Stimulated activated CD4-positive, alpha-beta T cell treated with anti-CD3 and anti-CD28 coated beads, Interleukin-15, amount 100 ng/mL, for 48 hours (primary cell): ENCODE results near the gene TAF4.
"Not testable (repeated sequence)": the region's sequence is repeated elsewhere in the genome, so short reads cannot be mapped to it uniquely, and the experiment has no call there.

Experiments
- DNase-seq, 2 donors: peaks; one replicate each; pipeline ENCODE4 v3.0.0-alpha.2; 2020; ENCODE audit warnings: low read depth in 2 of 2

TAF4 gene

GRCh38 chr20:61976644-61977418 lies 88.8 kb downstream of the TAF4 start:
- DNase-seq = no peak

GRCh38 chr20:61976263-61976643 lies 89.4 kb downstream of the TAF4 start:
- DNase-seq = no peak

- DNase-seq = no peak
These were observed 90.1 kb downstream of the TAF4 start for GRCh38 chr20:61975407-61976129.

- DNase-seq = no peak
These were observed 91.4 kb downstream of the TAF4 start for GRCh38 chr20:61974357-61974665.

GRCh38 chr20:61973515-61974356 lies 91.9 kb downstream of the TAF4 start:
- no peak for DNase-seq

- DNase-seq = no peak
These were observed 92.8 kb downstream of the TAF4 start for GRCh38 chr20:61972636-61973508.

GRCh38 chr20:61971595-61971994 lies 94.1 kb downstream of the TAF4 start:
- DNase-seq = not testable (repeated sequence)

- no peak for DNase-seq
These were observed 95.3 kb downstream of the TAF4 start for GRCh38 chr20:61970357-61970756.

- DNase-seq = no peak
These were observed 95.9 kb downstream of the TAF4 start for GRCh38 chr20:61969806-61970205.

- DNase-seq = no peak
These were observed 96.7 kb downstream of the TAF4 start for GRCh38 chr20:61968932-61969331.

GRCh38 chr20:61968036-61968810 lies 97.5 kb downstream of the TAF4 start:
- no peak for DNase-seq

- DNase-seq = no peak
These were observed 98.4 kb downstream of the TAF4 start for GRCh38 chr20:61967300-61967699.

- no peak for DNase-seq
These were observed 99.0 kb downstream of the TAF4 start for GRCh38 chr20:61966492-61967244.

- no peak for DNase-seq
These were observed 99.8 kb downstream of the TAF4 start for GRCh38 chr20:61965606-61966491.

GRCh38 chr20:61964675-61965605 lies 100.7 kb downstream of the TAF4 start:
- no peak for DNase-seq

GRCh38 chr20:61963885-61964674 lies 101.6 kb downstream of the TAF4 start:
- no peak for DNase-seq

GRCh38 chr20:61963149-61963548 lies 102.5 kb downstream of the TAF4 start:
- no peak for DNase-seq
